Uterus (tissue), 2 donors: ENCODE data around the gene MS4A4A.

Source experiments
- CTCF ChIP-seq, 4 experiments: fragments of 200-600 bp in 2 of 4; fragments of 450-650 bp in 2 of 4; sonication (generic) in 2 of 4; IDR thresholded peaks; one replicate each; pipeline ENCODE4 v1.5.1; 2016 to 2019; ENCODE audit warnings: antibody characterized with exemption in 4 of 4, mild to moderate bottlenecking in 2 of 4, moderate library complexity in 1 of 4
- POLR2A ChIP-seq, 2 donors: fragments of 450-650 bp; IDR thresholded peaks; one replicate each; pipeline ENCODE4 v1.6.1; 2016; ENCODE audit warnings: antibody characterized with exemption in 2 of 2, mild to moderate bottlenecking in 1 of 2, moderate library complexity in 1 of 2

DNA sequence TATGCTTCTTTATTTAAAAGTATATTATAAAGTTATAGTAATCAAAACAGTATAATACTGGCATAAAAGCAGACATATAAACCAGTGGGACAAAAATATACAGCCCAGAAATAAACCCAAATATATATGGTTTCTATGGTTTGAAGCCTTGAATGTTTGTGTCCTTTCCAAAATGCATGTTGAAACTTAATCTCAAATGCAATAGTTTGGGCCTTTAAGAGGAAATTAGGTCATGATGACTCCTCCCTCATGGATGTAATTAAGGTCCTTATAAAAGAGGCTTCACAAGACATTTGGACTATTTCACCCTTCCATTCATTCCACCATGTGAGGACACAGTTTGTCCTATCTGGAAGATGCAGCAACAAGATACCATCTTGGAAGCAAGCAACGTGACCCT lies 46.5 kb downstream of the MS4A4A start, which contains the start of gene MS4A6E:
- no peak for TF ChIP-seq POLR2A (IDR thresholded peaks at IDR 0.05)
- TF ChIP-seq CTCF (IDR thresholded peaks at IDR 0.05), result no peak
